GM12878 (cell line): Measurements from ENCODE around the gene SNCAIP. TPM values are rescaled to one million over a fixed set of nuclear protein-coding genes. Genes with fewer than 3 reads are reported as not detected.

Source experiments
- ATAC-seq: fragments of 200-7000 bp; cut with Tn5 transposase; 3 replicates; pipeline ENCODE4 v1.9.1; 2020; ENCODE audit warnings: mild to moderate bottlenecking, moderate library complexity
- BruUV-seq: library from RNA; stranded (reverse); fragments of 400-500 nt; replicated peaks from 2 replicates; lab custom pipeline; 2021; lab: Mats Ljungman, UMichigan
- CTCF ChIA-PET: fragments of 300-600 bp; sonication (Branson Sonifier 250); formaldehyde crosslinking; extraction: SDS; loops from one replicate; lab custom pipeline; 2021; ENCODE audit warnings: inconsistent platforms; lab: Yijun Ruan, JAX
- POLR2A ChIA-PET: fragments of 350-600 bp; formaldehyde crosslinking; extraction: SDS; loops from one replicate; lab custom pipeline; 2021; ENCODE audit warnings: inconsistent platforms; lab: Charles Lee
- RAD21 ChIA-PET: fragments of 300-600 bp; sonication (Branson Sonifier 250); formaldehyde crosslinking; loops from one replicate; lab custom pipeline; 2023; ENCODE audit warnings: antibody characterized with exemption; ENCODE audit not compliant: unreplicated experiment; lab: Charles Lee
- SMC1A ChIA-PET: fragments of 300-600 bp; sonication (Branson Sonifier 250); formaldehyde crosslinking; loops from one replicate; lab custom pipeline; 2023; ENCODE audit not compliant: unreplicated experiment, uncharacterized antibody; lab: Charles Lee
- DNase-seq: peaks from one replicate; pipeline ENCODE4 v3.0.0-alpha.2; 2011; ENCODE audit warnings: low read depth, low spot score
- FAIRE-seq: peaks from 3 replicates; lab custom pipeline; 2011; peaks lifted over from hg19 to GRCh38; lab: Jason Lieb, UNC
- H2AFZ ChIP-seq: 2 replicates; pipeline ENCODE4 v1.6.0; 2011; ENCODE audit warnings: low read depth, low read length, control low read depth; ENCODE audit not compliant: control insufficient read depth
- H3K27ac ChIP-seq: 2 replicates; pipeline ENCODE4 v1.5.1; 2011; ENCODE audit warnings: control low read depth; ENCODE audit not compliant: control insufficient read depth, insufficient read depth
- H3K27me3 ChIP-seq, 2 experiments: replicated peaks in 1 of 2; 2 replicates each; pipeline versions ENCODE4 v1.6.0 to v1.6.1; 2011; ENCODE audit warnings: low read length in 1 of 2; ENCODE audit not compliant: control insufficient read depth in 2 of 2, insufficient read depth in 2 of 2
- H3K36me3 ChIP-seq, 2 experiments: 2 replicates each; pipeline ENCODE4 v1.5.1; 2011; ENCODE audit warnings: low read length in 1 of 2; ENCODE audit not compliant: control insufficient read depth in 2 of 2, insufficient read depth in 2 of 2
- H3K4me1 ChIP-seq: 2 replicates; pipeline ENCODE4 v1.6.1; 2011; ENCODE audit warnings: mild to moderate bottlenecking, low read length, moderate library complexity, mixed read lengths; ENCODE audit not compliant: control insufficient read depth, insufficient read depth
- H3K4me2 ChIP-seq: 2 replicates; pipeline ENCODE4 v1.6.0; 2011; ENCODE audit warnings: control low read depth; ENCODE audit not compliant: control insufficient read depth, insufficient read depth
- H3K4me3 ChIP-seq: fragments of 200-600 bp; sonication (generic); 2 replicates; pipeline ENCODE4 v1.5.1; 2016
- H3K79me2 ChIP-seq: 2 replicates; pipeline ENCODE4 v1.6.0; 2011; ENCODE audit warnings: low read length; ENCODE audit not compliant: control insufficient read depth, insufficient read depth
- H3K9ac ChIP-seq: 2 replicates; pipeline ENCODE4 v1.8.0; 2011; ENCODE audit warnings: low read length, control low read depth, mixed read lengths; ENCODE audit not compliant: control insufficient read depth, insufficient read depth
- H3K9me3 ChIP-seq: replicated peaks from 3 replicates; pipeline ENCODE4 v1.5.1; 2011; ENCODE audit warnings: mild to moderate bottlenecking, low read length; ENCODE audit not compliant: control insufficient read depth, insufficient read depth
- H4K20me1 ChIP-seq: 2 replicates; pipeline ENCODE4 v1.6.0; 2011; ENCODE audit not compliant: control insufficient read depth, insufficient read depth
- EP300 ChIP-seq, 2 experiments: fragments of 150-350 bp in 1 of 2; IDR thresholded peaks; 2 replicates each; pipeline ENCODE4 v1.6.1; 2011 to 2012; ENCODE audit warnings: low read depth in 2 of 2, low read length in 2 of 2, borderline replicate concordance in 1 of 2, improper control_type of control experiment in 1 of 2, inconsistent platforms in 1 of 2; ENCODE audit not compliant: control insufficient read depth in 1 of 2
- IKZF2 ChIP-seq, 2 experiments: fragments of 450-650 bp; IDR thresholded peaks; 2 replicates each; pipeline ENCODE4 v1.6.1; 2017; ENCODE audit warnings: mild to moderate bottlenecking in 2 of 2, moderate library complexity in 2 of 2
- JUNB ChIP-seq: IDR thresholded peaks from 2 replicates; pipeline ENCODE4 v1.6.1; 2016; ENCODE audit warnings: antibody characterized with exemption, mild to moderate bottlenecking
- NR2F1 ChIP-seq: fragments of 450-650 bp; conservative IDR thresholded peaks from 2 replicates; pipeline ENCODE4 v1.6.1; 2017; ENCODE audit warnings: mild to moderate bottlenecking
- POU2F2 ChIP-seq: IDR thresholded peaks from 3 replicates; pipeline ENCODE4 v1.6.1; 2011; ENCODE audit warnings: low read depth, mild to moderate bottlenecking, low read length, borderline replicate concordance
- RBBP5 ChIP-seq: fragments of 200-600 bp; sonication (generic); conservative IDR thresholded peaks from 2 replicates; pipeline ENCODE4 v1.6.1; 2016
- SPI1 ChIP-seq: IDR thresholded peaks from 2 replicates; pipeline ENCODE4 v1.6.1; 2011; ENCODE audit warnings: low read depth, mild to moderate bottlenecking, low read length, moderate library complexity, borderline replicate concordance; ENCODE audit not compliant: insufficient read depth
- TBL1XR1 ChIP-seq: IDR thresholded peaks from 2 replicates; pipeline ENCODE4 v1.6.1; 2012; ENCODE audit warnings: low read depth, low read length, improper control_type of control experiment
- YY1 ChIP-seq: IDR thresholded peaks from 2 replicates; pipeline ENCODE4 v1.6.1; 2011; ENCODE audit warnings: low read depth, mild to moderate bottlenecking, low read length
- WGBS: methylation state at CpG from one replicate; pipeline ENCODE4 v1.1.6; 2016; ENCODE audit warnings: low lambda C conversion rate; ENCODE audit not compliant: insufficient replicate concordance, insufficient coverage; ENCODE audit errors: missing lambda C conversion rate; 5-methylcytosine and 5-hydroxymethylcytosine counted together
- in situ Hi-C: fragments of 300-500 bp; cut with MboI; formaldehyde crosslinking; loops from 9 replicates; pipeline ENCODE4 v1.14.3; 2018; ENCODE audit warnings: mixed read lengths
- intact Hi-C: fragments of 100-400 bp; cut with micrococcal nuclease; formaldehyde crosslinking; loops from one replicate; pipeline ENCODE4 v1.14.2; 2022; ENCODE audit not compliant: unreplicated experiment
- polyA plus RNA-seq, 11 experiments: library from polyadenylated mRNA; depleted of rRNA in 4 of 11; unstranded in 6 of 11; stranded (reverse) in 5 of 11; fragments of >200 nt; fragmentation: Nextera tagmentation in 4 of 11; fragmentation: Illumina TruSeq in 1 of 11; extraction: Ambion mirVana in 4 of 11; extraction: Trizol in 1 of 11; gene quantifications; 1 replicate in 1 of 11; 2 replicates in 10 of 11; pipeline versions ENCODE4 v1.2.1 to v1.2.3, GENCODE V29; 2011 to 2016; ENCODE audit warnings: inconsistent platforms in 2 of 11, missing spikeins in 2 of 11, low read depth in 1 of 11
- total RNA-seq, 4 experiments: library from RNA; depleted of rRNA in 3 of 4; stranded (reverse); fragments of >200 nt in 3 of 4; fragmentation: Illumina TruSeq in 1 of 4; extraction: Trizol in 1 of 4; gene quantifications; 2 replicates each; pipeline versions ENCODE4 v1.2.1 to v1.2.3, GENCODE V29; 2013 to 2021
- TF ChIP-seq, protein P1 (sequence below): IDR thresholded peaks from 2 replicates; pipeline ENCODE4 v1.6.1; 2012; ENCODE audit warnings: improper control_type of control experiment, low read depth, low read length; ENCODE audit not compliant: insufficient replicate concordance
- TF ChIP-seq, protein P2 (sequence below): fragments of 450-650 bp; IDR thresholded peaks from 2 replicates; pipeline ENCODE4 v1.6.1; 2017; ENCODE audit warnings: mild to moderate bottlenecking, moderate library complexity

Gene SNCAIP
- total and polyA plus RNA-seq, 10 of the 15 experiments (the other 5 are each of a cell fraction or from before 2014, with no cell fraction given) = 0.03 to 0.62 (median 0.16) TPM; not detected in 1

DNA sequence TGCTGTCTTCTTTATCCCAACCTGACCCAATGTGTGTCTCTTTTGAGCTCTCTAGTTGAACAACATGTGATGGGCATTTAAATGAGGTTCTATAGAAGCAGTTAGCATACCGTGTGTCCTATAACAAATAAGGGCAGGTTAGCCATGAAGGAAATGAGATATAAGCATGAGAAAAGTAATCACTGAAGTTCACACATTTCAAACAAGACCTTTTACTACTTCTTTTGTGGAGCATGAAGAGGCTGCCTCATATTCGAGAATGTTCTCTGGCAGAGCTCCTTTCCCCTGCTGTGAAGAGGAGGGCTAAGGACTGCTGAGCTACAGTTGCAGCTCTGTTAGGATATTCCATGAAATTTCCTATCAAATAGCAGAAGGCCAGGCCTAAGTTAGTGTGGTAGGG lies 15.2 kb upstream of the SNCAIP start (continued):
- TF ChIP-seq, protein P1, sequence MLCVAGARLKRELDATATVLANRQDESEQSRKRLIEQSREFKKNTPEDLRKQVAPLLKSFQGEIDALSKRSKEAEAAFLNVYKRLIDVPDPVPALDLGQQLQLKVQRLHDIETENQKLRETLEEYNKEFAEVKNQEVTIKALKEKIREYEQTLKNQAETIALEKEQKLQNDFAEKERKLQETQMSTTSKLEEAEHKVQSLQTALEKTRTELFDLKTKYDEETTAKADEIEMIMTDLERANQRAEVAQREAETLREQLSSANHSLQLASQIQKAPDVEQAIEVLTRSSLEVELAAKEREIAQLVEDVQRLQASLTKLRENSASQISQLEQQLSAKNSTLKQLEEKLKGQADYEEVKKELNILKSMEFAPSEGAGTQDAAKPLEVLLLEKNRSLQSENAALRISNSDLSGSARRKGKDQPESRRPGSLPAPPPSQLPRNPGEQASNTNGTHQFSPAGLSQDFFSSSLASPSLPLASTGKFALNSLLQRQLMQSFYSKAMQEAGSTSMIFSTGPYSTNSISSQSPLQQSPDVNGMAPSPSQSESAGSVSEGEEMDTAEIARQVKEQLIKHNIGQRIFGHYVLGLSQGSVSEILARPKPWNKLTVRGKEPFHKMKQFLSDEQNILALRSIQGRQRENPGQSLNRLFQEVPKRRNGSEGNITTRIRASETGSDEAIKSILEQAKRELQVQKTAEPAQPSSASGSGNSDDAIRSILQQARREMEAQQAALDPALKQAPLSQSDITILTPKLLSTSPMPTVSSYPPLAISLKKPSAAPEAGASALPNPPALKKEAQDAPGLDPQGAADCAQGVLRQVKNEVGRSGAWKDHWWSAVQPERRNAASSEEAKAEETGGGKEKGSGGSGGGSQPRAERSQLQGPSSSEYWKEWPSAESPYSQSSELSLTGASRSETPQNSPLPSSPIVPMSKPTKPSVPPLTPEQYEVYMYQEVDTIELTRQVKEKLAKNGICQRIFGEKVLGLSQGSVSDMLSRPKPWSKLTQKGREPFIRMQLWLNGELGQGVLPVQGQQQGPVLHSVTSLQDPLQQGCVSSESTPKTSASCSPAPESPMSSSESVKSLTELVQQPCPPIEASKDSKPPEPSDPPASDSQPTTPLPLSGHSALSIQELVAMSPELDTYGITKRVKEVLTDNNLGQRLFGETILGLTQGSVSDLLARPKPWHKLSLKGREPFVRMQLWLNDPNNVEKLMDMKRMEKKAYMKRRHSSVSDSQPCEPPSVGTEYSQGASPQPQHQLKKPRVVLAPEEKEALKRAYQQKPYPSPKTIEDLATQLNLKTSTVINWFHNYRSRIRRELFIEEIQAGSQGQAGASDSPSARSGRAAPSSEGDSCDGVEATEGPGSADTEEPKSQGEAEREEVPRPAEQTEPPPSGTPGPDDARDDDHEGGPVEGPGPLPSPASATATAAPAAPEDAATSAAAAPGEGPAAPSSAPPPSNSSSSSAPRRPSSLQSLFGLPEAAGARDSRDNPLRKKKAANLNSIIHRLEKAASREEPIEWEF = no peak
- no peak for TF ChIP-seq RBBP5

DNA sequence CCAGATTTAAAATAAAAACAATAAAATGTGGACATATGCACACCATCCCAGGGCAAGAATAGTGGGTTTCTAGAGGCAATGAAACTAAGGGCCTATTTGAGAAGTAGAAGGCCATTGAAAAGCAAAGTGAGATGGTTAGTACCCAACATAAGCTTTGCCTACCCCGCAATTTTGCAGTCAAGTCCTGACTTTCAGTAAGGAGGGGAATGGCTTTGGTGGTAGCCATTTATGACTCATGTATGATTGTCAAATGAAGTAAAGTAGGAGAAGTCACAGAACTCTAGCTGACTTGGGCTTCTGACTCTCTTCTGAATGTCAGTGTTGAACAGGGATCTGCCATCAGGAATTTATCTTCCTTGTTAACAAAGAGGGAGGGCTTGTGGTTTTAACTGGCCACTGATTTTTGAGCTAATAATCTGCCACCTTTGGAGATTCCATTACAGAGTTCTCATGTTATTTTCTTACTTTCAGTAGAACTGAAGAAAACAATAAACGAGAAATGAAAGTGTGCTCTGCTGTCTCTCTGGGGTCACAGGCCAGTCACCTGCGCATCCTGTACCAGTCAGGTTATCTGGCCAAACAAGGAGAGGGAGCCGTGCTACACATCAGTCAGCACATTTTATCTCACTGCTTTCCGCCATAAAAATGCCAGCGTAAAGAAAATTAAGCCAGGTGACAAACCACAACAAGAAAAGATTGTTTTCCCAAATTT lies 14.3 kb upstream of the SNCAIP start:
- Histone ChIP-seq H2AFZ (peak overlapping the region; percentile 72), H3K79me2 (no peaks in the 10 kb centered on the region), H3K27me3 (no peaks in the 10 kb centered on the region), H3K36me3 (no peaks in the 10 kb centered on the region), H3K27ac (peak overlapping the region; percentile 52), H3K4me1 (peaks cover 12% of the 10 kb centered on the region), H3K9ac (no peak overlapping the region), H3K9me3 (no peaks in the 10 kb centered on the region), H3K4me2 (peak overlapping the region; percentile 34; the same call in 1 of the 2 replicates), H3K4me3 (no peak overlapping the region), H4K20me1 (no peaks in the 10 kb centered on the region)
- RAD21 ChIA-PET = interaction anchor here (1.2 to 3.7 kb wide), 2 partner anchors 9 to 117 kb away, joined by 4 to 35 read pairs; no protein-coding TSS in a partner anchor
- no TSS peak for BruUV-seq
- SMC1A ChIA-PET = interaction anchor here (0.8 to 1.8 kb wide), 3 partner anchors 11 to 44 kb away, joined by 3 to 6 read pairs (median 3); no protein-coding TSS in a partner anchor
- 16% methylated on average over 6 of the region's 6 CpGs for WGBS
- FAIRE-seq = peak; percentile 84
- peak; percentile 12 for DNase-seq
- peak; percentile 88 for ATAC-seq
- POLR2A ChIA-PET = interaction anchor here (0.6 kb wide), 1 partner anchor 14 kb away, joined by 3 read pairs; no protein-coding TSS in a partner anchor
- CTCF ChIA-PET = interaction anchor here (1.1 to 4.1 kb wide), 4 partner anchors 10 to 118 kb away, joined by 3 to 47 read pairs (median 8); no protein-coding TSS in a partner anchor
- intact Hi-C loops (no loop called here), in situ Hi-C loops (no loop called here)
- 0 out of 4 replicates have a peak, but pooled peaks of 1 of the 2 experiments have one; percentile 11 for TF ChIP-seq EP300 (IDR thresholded peaks at IDR 0.05; ENCODE audit: borderline replicate concordance in 1 of 2, control insufficient read depth in 1 of 2, low read depth in 2 of 2, low read length in 2 of 2)
- TF ChIP-seq NR2F1 = peak; percentile 68
- no peak for TF ChIP-seq POU2F2
- 0 out of 2 replicates have a peak, but pooled peaks have one; percentile 39 for TF ChIP-seq TBL1XR1
- 0 out of 2 replicates have a peak, but pooled peaks have one; percentile 12 for TF ChIP-seq YY1
- 0 out of 2 replicates have a peak, but pooled peaks have one; percentile 17 for TF ChIP-seq JUNB
- peak; percentile 14 to 38; a peak in 2 of 4 replicates for TF ChIP-seq IKZF2 (IDR thresholded peaks at IDR 0.05)
- TF ChIP-seq, protein P2, sequence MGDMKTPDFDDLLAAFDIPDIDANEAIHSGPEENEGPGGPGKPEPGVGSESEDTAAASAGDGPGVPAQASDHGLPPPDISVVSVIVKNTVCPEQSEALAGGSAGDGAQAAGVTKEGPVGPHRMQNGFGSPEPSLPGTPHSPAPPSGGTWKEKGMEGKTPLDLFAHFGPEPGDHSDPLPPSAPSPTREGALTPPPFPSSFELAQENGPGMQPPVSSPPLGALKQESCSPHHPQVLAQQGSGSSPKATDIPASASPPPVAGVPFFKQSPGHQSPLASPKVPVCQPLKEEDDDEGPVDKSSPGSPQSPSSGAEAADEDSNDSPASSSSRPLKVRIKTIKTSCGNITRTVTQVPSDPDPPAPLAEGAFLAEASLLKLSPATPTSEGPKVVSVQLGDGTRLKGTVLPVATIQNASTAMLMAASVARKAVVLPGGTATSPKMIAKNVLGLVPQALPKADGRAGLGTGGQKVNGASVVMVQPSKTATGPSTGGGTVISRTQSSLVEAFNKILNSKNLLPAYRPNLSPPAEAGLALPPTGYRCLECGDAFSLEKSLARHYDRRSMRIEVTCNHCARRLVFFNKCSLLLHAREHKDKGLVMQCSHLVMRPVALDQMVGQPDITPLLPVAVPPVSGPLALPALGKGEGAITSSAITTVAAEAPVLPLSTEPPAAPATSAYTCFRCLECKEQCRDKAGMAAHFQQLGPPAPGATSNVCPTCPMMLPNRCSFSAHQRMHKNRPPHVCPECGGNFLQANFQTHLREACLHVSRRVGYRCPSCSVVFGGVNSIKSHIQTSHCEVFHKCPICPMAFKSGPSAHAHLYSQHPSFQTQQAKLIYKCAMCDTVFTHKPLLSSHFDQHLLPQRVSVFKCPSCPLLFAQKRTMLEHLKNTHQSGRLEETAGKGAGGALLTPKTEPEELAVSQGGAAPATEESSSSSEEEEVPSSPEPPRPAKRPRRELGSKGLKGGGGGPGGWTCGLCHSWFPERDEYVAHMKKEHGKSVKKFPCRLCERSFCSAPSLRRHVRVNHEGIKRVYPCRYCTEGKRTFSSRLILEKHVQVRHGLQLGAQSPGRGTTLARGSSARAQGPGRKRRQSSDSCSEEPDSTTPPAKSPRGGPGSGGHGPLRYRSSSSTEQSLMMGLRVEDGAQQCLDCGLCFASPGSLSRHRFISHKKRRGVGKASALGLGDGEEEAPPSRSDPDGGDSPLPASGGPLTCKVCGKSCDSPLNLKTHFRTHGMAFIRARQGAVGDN = no peak
- TF ChIP-seq SPI1 = 0 out of 2 replicates have a peak, but pooled peaks have one; percentile 34
